GM19193 (cell line): Measurements from ENCODE around the gene SBK2.

Experiments
- POLR2A ChIP-seq: IDR thresholded peaks from 4 replicates; pipeline ENCODE4 v1.6.1; 2011; ENCODE audit not compliant: insufficient read depth, insufficient read length; ENCODE audit errors: extremely low read depth

Gene SBK2

GRCh38 chr19:55502197-55502952 is 34.6 kb downstream of the SBK2 start:
- no peak for TF ChIP-seq POLR2A

- TF ChIP-seq POLR2A: no peak
These were observed 36.5 kb downstream of the SBK2 start for GRCh38 chr19:55500368-55500952.

- TF ChIP-seq POLR2A: no peak
These were observed 38.6 kb downstream of the SBK2 start for GRCh38 chr19:55498246-55498840.

GRCh38 chr19:55497763-55498162 is 39.2 kb downstream of the SBK2 start:
- TF ChIP-seq POLR2A: no peak

- TF ChIP-seq POLR2A: no peak
These were observed 41.1 kb downstream of the SBK2 start for GRCh38 chr19:55495646-55496349.

GRCh38 chr19:55494172-55494761 is 42.7 kb downstream of the SBK2 start:
- TF ChIP-seq POLR2A: no peak

GRCh38 chr19:55493645-55494171 is 43.2 kb downstream of the SBK2 start:
- TF ChIP-seq POLR2A: no peak

- TF ChIP-seq POLR2A: no peak
These were observed 43.8 kb downstream of the SBK2 start for GRCh38 chr19:55493052-55493644.

GRCh38 chr19:55492362-55492944 is 44.5 kb downstream of the SBK2 start:
- TF ChIP-seq POLR2A: no peak

- no peak for TF ChIP-seq POLR2A
These were observed 45.2 kb downstream of the SBK2 start for GRCh38 chr19:55491546-55492360.

- TF ChIP-seq POLR2A: no peak
These were observed 46.2 kb downstream of the SBK2 start for GRCh38 chr19:55490478-55491432.
